ENCODE data around the gene CALML3. TPM values are rescaled to one million over a fixed set of nuclear protein-coding genes. Genes with fewer than 3 reads are reported as not detected.
A peak's percentile ranks its signal among the peaks of the same experiment; 100 is the strongest.

The CALML3 gene
- total RNA-seq, 1 donor, result not detected

- DNase-seq (ENCODE audit: insufficient read length, low spot score, missing footprints), result peak; percentile 84
- no peaks in the 10 kb centered on the region for H3K9me3 ChIP-seq (ENCODE audit: low read depth, low read length)
- H3K79me2 ChIP-seq (ENCODE audit: insufficient read depth, low read length), result no peaks in the 10 kb centered on the region
- H3K4me3 ChIP-seq (ENCODE audit: insufficient read depth, low read length), result no peak overlapping the region
- no peaks in the 10 kb centered on the region for H3K4me1 ChIP-seq (ENCODE audit: insufficient read depth, low read length)
- no peaks in the 10 kb centered on the region for H4K20me1 ChIP-seq (ENCODE audit: insufficient read depth, low read length)
- no peaks in the 10 kb centered on the region for H3K27me3 ChIP-seq (ENCODE audit: insufficient read depth, low read length)
- TF ChIP-seq CTCF (IDR thresholded peaks at IDR 0.05; ENCODE audit: extremely low read depth, low read depth, low read length), result no peak
- no peaks in the 10 kb centered on the region for H3K36me3 ChIP-seq (ENCODE audit: insufficient read depth, low read length)
- no peak overlapping the region for H3K4me2 ChIP-seq (ENCODE audit: insufficient read depth, low read length)
- no peak overlapping the region for H2AFZ ChIP-seq (ENCODE audit: low read length)
- no peak overlapping the region for H3K27ac ChIP-seq (ENCODE audit: low read depth, low read length)
These were observed 2.0 kb downstream of the CALML3 start for GRCh38 chr10:5526691-5527331.

GRCh38 chr10:5527332-5528200, 2.8 kb downstream of the CALML3 start:
- DNase-seq (ENCODE audit: insufficient read length, low spot score, missing footprints), result peak; percentile 27
- no peak overlapping the region for H3K4me2 ChIP-seq (ENCODE audit: insufficient read depth, low read length)
- no peak overlapping the region for H3K4me3 ChIP-seq (ENCODE audit: insufficient read depth, low read length)
- no peaks in the 10 kb centered on the region for H3K9me3 ChIP-seq (ENCODE audit: low read depth, low read length)
- H3K79me2 ChIP-seq (ENCODE audit: insufficient read depth, low read length), result no peaks in the 10 kb centered on the region
- H3K36me3 ChIP-seq (ENCODE audit: insufficient read depth, low read length), result no peaks in the 10 kb centered on the region
- no peaks in the 10 kb centered on the region for H3K27me3 ChIP-seq (ENCODE audit: insufficient read depth, low read length)
- TF ChIP-seq CTCF (IDR thresholded peaks at IDR 0.05; ENCODE audit: extremely low read depth, low read depth, low read length), result no peak
- no peak overlapping the region for H2AFZ ChIP-seq (ENCODE audit: low read length)
- no peaks in the 10 kb centered on the region for H4K20me1 ChIP-seq (ENCODE audit: insufficient read depth, low read length)
- H3K4me1 ChIP-seq (ENCODE audit: insufficient read depth, low read length), result no peaks in the 10 kb centered on the region
- H3K27ac ChIP-seq (ENCODE audit: low read depth, low read length), result no peak overlapping the region

- Histone ChIP-seq H3K27ac (ENCODE audit: low read depth, low read length) (no peak overlapping the region), H4K20me1 (ENCODE audit: insufficient read depth, low read length) (no peaks in the 10 kb centered on the region), H3K4me3 (ENCODE audit: insufficient read depth, low read length) (no peak overlapping the region), H3K27me3 (ENCODE audit: insufficient read depth, low read length) (no peaks in the 10 kb centered on the region), H3K36me3 (ENCODE audit: insufficient read depth, low read length) (no peaks in the 10 kb centered on the region), H3K9me3 (ENCODE audit: low read depth, low read length) (no peaks in the 10 kb centered on the region), H3K79me2 (ENCODE audit: insufficient read depth, low read length) (no peaks in the 10 kb centered on the region), H3K4me1 (ENCODE audit: insufficient read depth, low read length) (no peaks in the 10 kb centered on the region), H2AFZ (ENCODE audit: low read length) (no peak overlapping the region), H3K4me2 (ENCODE audit: insufficient read depth, low read length) (no peak overlapping the region)
- peak; percentile 65 for DNase-seq (ENCODE audit: insufficient read length, low spot score, missing footprints)
- TF ChIP-seq CTCF (IDR thresholded peaks at IDR 0.05; ENCODE audit: extremely low read depth, low read depth, low read length), result no peak
These were observed 4.4 kb downstream of the CALML3 start for GRCh38 chr10:5528989-5529701.

All from osteoblast (primary cell).